CD4-positive, alpha-beta memory T cell (primary cell): ENCODE data around the gene PDE4B. TPM values are rescaled to one million over a fixed set of nuclear protein-coding genes. Genes with fewer than 3 reads are reported as not detected.

Experiments used
- CTCF ChIA-PET: fragments of 350-600 bp; sonication (Branson Sonifier 250); formaldehyde crosslinking; loops from one replicate; lab custom pipeline; 2021; ENCODE audit warnings: inconsistent platforms; ENCODE audit not compliant: partially characterized antibody; lab: Charles Lee
- POLR2A ChIA-PET: fragments of 350-600 bp; sonication (Branson Sonifier 250); formaldehyde crosslinking; loops from one replicate; lab custom pipeline; 2021; ENCODE audit not compliant: partially characterized antibody; lab: Charles Lee
- DNase-seq, 5 donors: peaks; one replicate each; pipeline versions ENCODE4 v3.0.0 to v3.0.0-alpha.2; 2020 to 2022; ENCODE audit warnings: mixed read lengths in 1 of 5
- H3K27ac ChIP-seq: one replicate; pipeline ENCODE4 v1.7.0; 2013; ENCODE audit warnings: low read depth, low read length
- H3K27me3 ChIP-seq: 2 replicates; pipeline ENCODE4 v1.7.0; 2013; ENCODE audit warnings: mild to moderate bottlenecking, low read length, moderate library complexity; ENCODE audit not compliant: insufficient read depth
- H3K36me3 ChIP-seq: 2 replicates; pipeline ENCODE4 v1.7.0; 2013; ENCODE audit warnings: mild to moderate bottlenecking, low read length, moderate library complexity; ENCODE audit not compliant: insufficient read depth
- H3K4me1 ChIP-seq: 2 replicates; pipeline ENCODE4 v1.7.0; 2013; ENCODE audit warnings: mild to moderate bottlenecking, low read length, moderate library complexity; ENCODE audit not compliant: insufficient read depth
- H3K4me3 ChIP-seq, 2 donors: one replicate each; pipeline ENCODE4 v1.7.0; 2013; ENCODE audit warnings: low read length in 2 of 2, mild to moderate bottlenecking in 1 of 2
- H3K9me3 ChIP-seq, 2 donors: one replicate each; pipeline ENCODE4 v1.7.0; 2013; ENCODE audit warnings: low read length in 2 of 2, control low read depth in 1 of 2; ENCODE audit not compliant: control insufficient read depth in 1 of 2
- H3K27ac Mint-ChIP-seq, 7 donors: one replicate each; pipeline ENCODE4 v1.8.0; 2020 to 2021; ENCODE audit warnings: mixed read lengths in 7 of 7, mild to moderate bottlenecking in 6 of 7, inconsistent platforms in 3 of 7, moderate library complexity in 3 of 7
- H3K27me3 Mint-ChIP-seq, 2 donors: one replicate each; pipeline ENCODE4 v1.8.0; 2020 to 2021; ENCODE audit warnings: mixed read lengths in 2 of 2
- H3K36me3 Mint-ChIP-seq, 2 donors: one replicate each; pipeline ENCODE4 v1.8.0; 2020 to 2021; ENCODE audit warnings: mixed read lengths in 2 of 2, inconsistent platforms in 1 of 2, mild to moderate bottlenecking in 1 of 2
- H3K4me1 Mint-ChIP-seq, 4 donors: one replicate each; pipeline ENCODE4 v1.8.0; 2020 to 2021; ENCODE audit warnings: mixed read lengths in 4 of 4, mild to moderate bottlenecking in 1 of 4
- H3K4me3 Mint-ChIP-seq, 8 donors: one replicate each; pipeline ENCODE4 v1.8.0; 2020 to 2021; ENCODE audit warnings: mixed read lengths in 8 of 8, mild to moderate bottlenecking in 7 of 8, moderate library complexity in 6 of 8, inconsistent platforms in 3 of 8
- H3K9me3 Mint-ChIP-seq, 8 donors: one replicate each; pipeline ENCODE4 v1.8.0; 2020 to 2021; ENCODE audit warnings: mixed read lengths in 8 of 8, mild to moderate bottlenecking in 5 of 8, inconsistent platforms in 3 of 8, moderate library complexity in 1 of 8
- intact Hi-C: fragments of 100-400 bp; cut with micrococcal nuclease; formaldehyde crosslinking; loops from one replicate; pipeline ENCODE4 v1.15.1; 2023
- polyA plus RNA-seq, 2 donors: library from polyadenylated mRNA; unstranded; fragments of 300-500 nt; fragmentation: Illumina TruSeq; gene quantifications; one replicate each; pipeline ENCODE4 v1.2.3, GENCODE V29; 2021
- total RNA-seq, 2 experiments: library from RNA; stranded (reverse); gene quantifications; one replicate each; pipeline ENCODE4 v1.2.3, GENCODE V29; 2021

Gene PDE4B
- total and polyA plus RNA-seq, 4 experiments from 2014 or later: 33.8 to 116 (median 40.7) TPM

- no peak overlapping the region for H3K27ac Mint-ChIP-seq
- intact Hi-C loops: no loop called here
- no peaks in the 10 kb centered on the region for H3K36me3 Mint-ChIP-seq
- Histone ChIP-seq H3K4me1 (peaks cover 8% of the 10 kb centered on the region), H3K27ac (no peak overlapping the region), H3K36me3 (no peaks in the 10 kb centered on the region), H3K27me3 (no peaks in the 10 kb centered on the region), H3K4me3 (no peak overlapping the region), H3K9me3 (no peaks in the 10 kb centered on the region)
- DNase-seq: no peak
- H3K4me3 Mint-ChIP-seq: no peak overlapping the region
- CTCF ChIA-PET: interaction anchor here (1.6 to 1.8 kb wide), 2 partner anchors 11 to 19 kb away, joined by 3 to 5 read pairs; no protein-coding TSS in a partner anchor
- peaks cover 21 to 32% (median 26%) of the 10 kb centered on the region in 4 donors for H3K4me1 Mint-ChIP-seq
- no peaks in the 10 kb centered on the region for H3K27me3 Mint-ChIP-seq
- no peaks in the 10 kb centered on the region for H3K9me3 Mint-ChIP-seq
- POLR2A ChIA-PET: interaction anchor here (1.0 to 4.1 kb wide), 5 partner anchors 8 to 42 kb away, joined by 4 to 18 read pairs (median 4); no protein-coding TSS in a partner anchor
Measured at GRCh38 chr1:66292944-66293343, 500.2 kb downstream of the PDE4B start.

GRCh38 chr1:66294707-66295370 lies 502.1 kb downstream of the PDE4B start:
- peaks cover 8% of the 10 kb centered on the region for H3K4me1 ChIP-seq
- Mint-ChIP-seq H3K27ac (peak overlapping the region in 2 of 7 donors; percentile 14 to 18), H3K4me3 (no peak overlapping the region), H3K4me1 (peaks cover 16 to 21% (median 17%) of the 10 kb centered on the region in 4 donors), H3K27me3 (no peaks in the 10 kb centered on the region), H3K36me3 (no peaks in the 10 kb centered on the region), H3K9me3 (no peaks in the 10 kb centered on the region)
- no peaks in the 10 kb centered on the region for H3K36me3 ChIP-seq
- ChIA-PET CTCF (interaction anchor here (0.6 to 1.2 kb wide), 2 partner anchors 9 to 1095 kb away, joined by 3 to 4 read pairs; no protein-coding TSS in a partner anchor), POLR2A (interaction anchor here (1.2 kb wide), 1 partner anchor 31 kb away, joined by 3 read pairs; no protein-coding TSS in a partner anchor)
- no peak for DNase-seq
- intact Hi-C loops: no loop called here
- H3K9me3 ChIP-seq: no peaks in the 10 kb centered on the region
- no peak overlapping the region for H3K27ac ChIP-seq
- H3K27me3 ChIP-seq: no peaks in the 10 kb centered on the region
- no peak overlapping the region for H3K4me3 ChIP-seq

- H3K4me1 Mint-ChIP-seq: peaks cover 16 to 23% (median 19%) of the 10 kb centered on the region in 4 donors
- peak overlapping the region in 1 of 8 donors; percentile 12 for H3K4me3 Mint-ChIP-seq
- Histone ChIP-seq H3K36me3 (no peaks in the 10 kb centered on the region), H3K27me3 (no peaks in the 10 kb centered on the region), H3K4me1 (peaks cover 17% of the 10 kb centered on the region), H3K9me3 (no peaks in the 10 kb centered on the region), H3K4me3 (no peak overlapping the region), H3K27ac (no peak overlapping the region)
- no peaks in the 10 kb centered on the region for H3K9me3 Mint-ChIP-seq
- CTCF ChIA-PET: interaction anchor here (0.6 kb wide), 1 partner anchor 1094 kb away, joined by 4 read pairs; no protein-coding TSS in a partner anchor
- POLR2A ChIA-PET: no interaction called here
- DNase-seq: no peak
- peak overlapping the region in 1 of 7 donors; percentile 81 for H3K27ac Mint-ChIP-seq
- H3K36me3 Mint-ChIP-seq: no peaks in the 10 kb centered on the region
- no peaks in the 10 kb centered on the region for H3K27me3 Mint-ChIP-seq
- intact Hi-C loops: no loop called here
Measured at GRCh38 chr1:66295803-66296202, 503.1 kb downstream of the PDE4B start.

GRCh38 chr1:66296370-66296769 lies 503.7 kb downstream of the PDE4B start:
- H3K4me1 Mint-ChIP-seq: peaks cover 16 to 23% (median 19%) of the 10 kb centered on the region in 4 donors
- no peaks in the 10 kb centered on the region for H3K36me3 Mint-ChIP-seq
- intact Hi-C loops: no loop called here
- Histone ChIP-seq H3K4me3 (no peak overlapping the region), H3K4me1 (peaks cover 20% of the 10 kb centered on the region), H3K27me3 (no peaks in the 10 kb centered on the region), H3K9me3 (no peaks in the 10 kb centered on the region), H3K36me3 (no peaks in the 10 kb centered on the region), H3K27ac (no peak overlapping the region)
- ChIA-PET CTCF (no interaction called here), POLR2A (no interaction called here)
- H3K9me3 Mint-ChIP-seq: no peaks in the 10 kb centered on the region
- H3K4me3 Mint-ChIP-seq: no peak overlapping the region
- H3K27ac Mint-ChIP-seq: no peak overlapping the region
- DNase-seq: no peak
- H3K27me3 Mint-ChIP-seq: no peaks in the 10 kb centered on the region

- H3K4me3 Mint-ChIP-seq: no peak overlapping the region
- H3K27ac ChIP-seq: no peak overlapping the region
- DNase-seq: no peak
- peaks cover 16 to 24% (median 20%) of the 10 kb centered on the region in 4 donors for H3K4me1 Mint-ChIP-seq
- intact Hi-C loops: no loop called here
- H3K36me3 Mint-ChIP-seq: no peaks in the 10 kb centered on the region
- no peaks in the 10 kb centered on the region for H3K9me3 Mint-ChIP-seq
- H3K27ac Mint-ChIP-seq: no peak overlapping the region
- POLR2A ChIA-PET: no interaction called here
- no peaks in the 10 kb centered on the region for H3K36me3 ChIP-seq
- H3K4me1 ChIP-seq: peaks cover 20% of the 10 kb centered on the region
- no peaks in the 10 kb centered on the region for H3K27me3 ChIP-seq
- no peaks in the 10 kb centered on the region for H3K9me3 ChIP-seq
- H3K4me3 ChIP-seq: no peak overlapping the region
- CTCF ChIA-PET: no interaction called here
- no peaks in the 10 kb centered on the region for H3K27me3 Mint-ChIP-seq
Measured at GRCh38 chr1:66296951-66297350, 504.3 kb downstream of the PDE4B start.

GRCh38 chr1:66298464-66298863 lies 505.8 kb downstream of the PDE4B start:
- no peak overlapping the region for H3K27ac Mint-ChIP-seq
- peaks cover 26 to 38% (median 31%) of the 10 kb centered on the region in 4 donors for H3K4me1 Mint-ChIP-seq
- no peak overlapping the region for H3K4me3 Mint-ChIP-seq
- Histone ChIP-seq H3K9me3 (no peaks in the 10 kb centered on the region), H3K36me3 (no peaks in the 10 kb centered on the region), H3K27ac (no peak overlapping the region), H3K4me1 (peaks cover 32% of the 10 kb centered on the region), H3K4me3 (no peak overlapping the region), H3K27me3 (no peaks in the 10 kb centered on the region)
- ChIA-PET POLR2A (interaction anchor here (6.1 to 7.6 kb wide), 2 partner anchors 12 to 36 kb away, joined by 65 to 101 read pairs; no protein-coding TSS in a partner anchor), CTCF (interaction anchor here (1.3 to 1.6 kb wide), 3 partner anchors 16 to 148 kb away, joined by 5 to 7 read pairs (median 5); no protein-coding TSS in a partner anchor)
- H3K27me3 Mint-ChIP-seq: no peaks in the 10 kb centered on the region
- H3K9me3 Mint-ChIP-seq: peaks cover 0 to 2% (median 0%) of the 10 kb centered on the region in 8 donors
- intact Hi-C loops: no loop called here
- no peaks in the 10 kb centered on the region for H3K36me3 Mint-ChIP-seq
- no peak for DNase-seq

GRCh38 chr1:66300280-66300971 lies 507.7 kb downstream of the PDE4B start:
- H3K36me3 ChIP-seq: no peaks in the 10 kb centered on the region
- H3K4me1 ChIP-seq: peaks cover 32% of the 10 kb centered on the region
- no peak overlapping the region for H3K4me3 ChIP-seq
- H3K27ac ChIP-seq: peak overlapping the region; percentile 52
- peak overlapping the region in 7 of 8 donors; percentile 80 to 90 (median 85) for H3K4me3 Mint-ChIP-seq
- no peaks in the 10 kb centered on the region for H3K27me3 Mint-ChIP-seq
- ChIA-PET POLR2A (interaction anchor here (0.7 to 7.6 kb wide), 15 partner anchors 7 to 469 kb away, joined by 3 to 101 read pairs (median 5); no protein-coding TSS in a partner anchor), CTCF (interaction anchor here (1.0 to 4.2 kb wide), 12 partner anchors 9 to 146 kb away, joined by 3 to 19 read pairs (median 6); no protein-coding TSS in a partner anchor)
- intact Hi-C loops: loop anchor here (2.0 kb wide), 1 partner anchor 18 kb away; no protein-coding TSS in a partner anchor
- H3K9me3 ChIP-seq: no peaks in the 10 kb centered on the region
- H3K9me3 Mint-ChIP-seq: peaks cover 0 to 2% (median 0%) of the 10 kb centered on the region in 8 donors
- H3K27me3 ChIP-seq: no peaks in the 10 kb centered on the region
- DNase-seq: no peak
- H3K27ac Mint-ChIP-seq: peak overlapping the region; percentile 83 to 98 (median 96)
- H3K36me3 Mint-ChIP-seq: no peaks in the 10 kb centered on the region
- H3K4me1 Mint-ChIP-seq: peaks cover 26 to 41% (median 32%) of the 10 kb centered on the region in 4 donors
